ENCODE data around the gene ACTL10.
A peak's percentile ranks its signal among the peaks of the same experiment; 100 is the strongest.

The ACTL10 gene

GRCh38 chr20:33673410-33674293 lies 6.9 kb downstream of the ACTL10 start:
- no peak for DNase-seq (ENCODE audit: extremely low spot score)
- no peak for TF ChIP-seq TARDBP (IDR thresholded peaks at IDR 0.05)
- TF ChIP-seq HDGF (IDR thresholded peaks at IDR 0.05; ENCODE audit: borderline replicate concordance) = no peak
- TF ChIP-seq ARNT (IDR thresholded peaks at IDR 0.05) = no peak
- no peak for TF ChIP-seq BHLHE40 (IDR thresholded peaks at IDR 0.05; ENCODE audit: borderline replicate concordance)
- TF ChIP-seq FOXM1 (IDR thresholded peaks at IDR 0.05; ENCODE audit: borderline replicate concordance) = no peak
- no peak for TF ChIP-seq NFRKB (IDR thresholded peaks at IDR 0.05)
- TF ChIP-seq FOXK2 (IDR thresholded peaks at IDR 0.05) = no peak
- TF ChIP-seq L3MBTL2 (conservative IDR thresholded peaks at IDR 0.05) = no peak
- TF ChIP-seq ZNF384 (IDR thresholded peaks at IDR 0.05) = no peak
- no peak for TF ChIP-seq FOXA1 (IDR thresholded peaks at IDR 0.05)
- no peak for TF ChIP-seq CTBP1 (IDR thresholded peaks at IDR 0.05; ENCODE audit: borderline replicate concordance)
- no peak for TF ChIP-seq SP1 (IDR thresholded peaks at IDR 0.05)
- TF ChIP-seq PKNOX1 (IDR thresholded peaks at IDR 0.05) = no peak
- TF ChIP-seq SUZ12 (IDR thresholded peaks at IDR 0.05) = no peak
- no peak for TF ChIP-seq LEF1 (IDR thresholded peaks at IDR 0.05; ENCODE audit: borderline replicate concordance)
- TF ChIP-seq ELF4 (IDR thresholded peaks at IDR 0.05) = no peak
- CTCF ChIA-PET = no interaction called here
- POLR2A ChIA-PET = interaction anchor here (0.8 to 2.4 kb wide), 4 partner anchors 10 to 13 kb away, joined by 3 to 20 read pairs (median 6); partner anchors contain the start of gene E2F1

GRCh38 chr20:33674294-33675135 lies 7.8 kb downstream of the ACTL10 start, which contains the start of gene NECAB3:
Gene NECAB3 (minus strand): TSS chr20:33674428. CDS start chr20:33674352, 76 bp downstream.
- DNase-seq (ENCODE audit: extremely low spot score) = peak; percentile 90
- no peak for TF ChIP-seq L3MBTL2 (conservative IDR thresholded peaks at IDR 0.05)
- ChIA-PET POLR2A (interaction anchor here (0.9 to 2.4 kb wide), 6 partner anchors 10 to 273 kb away, joined by 3 to 20 read pairs (median 4); partner anchors contain the start of genes CDK5RAP1, E2F1 and PXMP4), CTCF (interaction anchor here (0.6 kb wide), 1 partner anchor 806 kb away, joined by 3 read pairs; no protein-coding TSS in a partner anchor)

GRCh38 chr20:33675136-33675959 lies 8.6 kb downstream of the ACTL10 start:
- no peak for TF ChIP-seq ZNF384 (IDR thresholded peaks at IDR 0.05)
- TF ChIP-seq BHLHE40 (IDR thresholded peaks at IDR 0.05; ENCODE audit: borderline replicate concordance) = no peak
- no peak for TF ChIP-seq ARNT (IDR thresholded peaks at IDR 0.05)
- no peak for TF ChIP-seq SUZ12 (IDR thresholded peaks at IDR 0.05)
- no peak for TF ChIP-seq FOXA1 (IDR thresholded peaks at IDR 0.05)
- TF ChIP-seq TARDBP (IDR thresholded peaks at IDR 0.05) = no peak
- no peak for TF ChIP-seq HDGF (IDR thresholded peaks at IDR 0.05; ENCODE audit: borderline replicate concordance)
- no peak for TF ChIP-seq CTBP1 (IDR thresholded peaks at IDR 0.05; ENCODE audit: borderline replicate concordance)
- no peak for TF ChIP-seq L3MBTL2 (conservative IDR thresholded peaks at IDR 0.05)
- TF ChIP-seq FOXM1 (IDR thresholded peaks at IDR 0.05; ENCODE audit: borderline replicate concordance) = no peak
- POLR2A ChIA-PET = interaction anchor here (0.9 to 2.4 kb wide), 5 partner anchors 9 to 274 kb away, joined by 3 to 20 read pairs (median 4); partner anchors contain the start of genes CDK5RAP1 and PXMP4
- no peak for DNase-seq (ENCODE audit: extremely low spot score)
- CTCF ChIA-PET = interaction anchor here (0.6 kb wide), 1 partner anchor 807 kb away, joined by 3 read pairs; no protein-coding TSS in a partner anchor

- TF ChIP-seq PKNOX1 (IDR thresholded peaks at IDR 0.05) = no peak
- TF ChIP-seq FOXM1 (IDR thresholded peaks at IDR 0.05; ENCODE audit: borderline replicate concordance) = no peak
- no peak for TF ChIP-seq FOXA1 (IDR thresholded peaks at IDR 0.05)
- TF ChIP-seq SUZ12 (IDR thresholded peaks at IDR 0.05) = no peak
- no peak for TF ChIP-seq LEF1 (IDR thresholded peaks at IDR 0.05; ENCODE audit: borderline replicate concordance)
- no peak for TF ChIP-seq CTBP1 (IDR thresholded peaks at IDR 0.05; ENCODE audit: borderline replicate concordance)
- CTCF ChIA-PET = no interaction called here
Measured at GRCh38 chr20:33676121-33676520, 9.4 kb downstream of the ACTL10 start.

GRCh38 chr20:33676652-33677645 lies 10.2 kb downstream of the ACTL10 start:
- TF ChIP-seq HDGF (IDR thresholded peaks at IDR 0.05; ENCODE audit: borderline replicate concordance) (no peak), CTBP1 (IDR thresholded peaks at IDR 0.05; ENCODE audit: borderline replicate concordance) (no peak), FOXM1 (IDR thresholded peaks at IDR 0.05; ENCODE audit: borderline replicate concordance) (no peak), FOXA1 (IDR thresholded peaks at IDR 0.05) (no peak), TARDBP (IDR thresholded peaks at IDR 0.05) (no peak), ARNT (IDR thresholded peaks at IDR 0.05) (no peak), PKNOX1 (IDR thresholded peaks at IDR 0.05) (no peak), FOXK2 (IDR thresholded peaks at IDR 0.05) (no peak), ELF4 (IDR thresholded peaks at IDR 0.05) (no peak), L3MBTL2 (conservative IDR thresholded peaks at IDR 0.05) (no peak), LEF1 (IDR thresholded peaks at IDR 0.05; ENCODE audit: borderline replicate concordance) (no peak), NFRKB (IDR thresholded peaks at IDR 0.05) (no peak), SP1 (IDR thresholded peaks at IDR 0.05) (no peak)
- no peak for DNase-seq (ENCODE audit: extremely low spot score)
- ChIA-PET POLR2A (interaction anchor here (1.2 kb wide), 1 partner anchor 14 kb away, joined by 4 read pairs; no protein-coding TSS in a partner anchor), CTCF (no interaction called here)

More at GRCh38 chr20:33676121-33676520, 9.4 kb downstream of the ACTL10 start:
- no peak for DNase-seq (ENCODE audit: extremely low spot score)
- POLR2A ChIA-PET = interaction anchor here (1.4 to 2.4 kb wide), 3 partner anchors 9 to 28 kb away, joined by 4 to 20 read pairs (median 13); no protein-coding TSS in a partner anchor

All from HEK293T (cell line).